Hepatocyte (in vitro differentiated cells): ENCODE data around the gene SCYGR5.

Experiments used
- CTCF ChIP-seq: fragments of 200-600 bp; sonication (generic); IDR thresholded peaks from 2 replicates; pipeline ENCODE4 v1.5.1; 2016; ENCODE audit warnings: antibody characterized with exemption, mild to moderate bottlenecking; ENCODE audit not compliant: poor library complexity
- EZH2 ChIP-seq: fragments of 200-600 bp; sonication (generic); IDR thresholded peaks from 2 replicates; pipeline ENCODE4 v1.6.1; 2016; ENCODE audit warnings: antibody characterized with exemption, mild to moderate bottlenecking, borderline replicate concordance
- EZH2phosphoT487 ChIP-seq: fragments of 200-600 bp; sonication (generic); IDR thresholded peaks from one replicate; pipeline ENCODE4 v1.6.1; 2018; ENCODE audit warnings: antibody characterized with exemption, mild to moderate bottlenecking, low read depth, moderate library complexity; ENCODE audit not compliant: unreplicated experiment, severe bottlenecking

GRCh38 chr2:227642656-227643055 lies 23.9 kb upstream of the SCYGR5 start:
- no peak for TF ChIP-seq CTCF
- TF ChIP-seq EZH2 = no peak
- TF ChIP-seq EZH2phosphoT487 = no peak
